ENCODE data around the gene ZNF611. TPM values are rescaled to one million over a fixed set of nuclear protein-coding genes. Genes with fewer than 3 reads are reported as not detected.
"Not testable (repeated sequence)": the region's sequence is repeated elsewhere in the genome, so short reads cannot be mapped to it uniquely, and the experiment has no call there.

ZNF611 gene
- total and polyA plus RNA-seq, 9 donors, result 4.9 to 10.5 (median 7.1) TPM

DNA sequence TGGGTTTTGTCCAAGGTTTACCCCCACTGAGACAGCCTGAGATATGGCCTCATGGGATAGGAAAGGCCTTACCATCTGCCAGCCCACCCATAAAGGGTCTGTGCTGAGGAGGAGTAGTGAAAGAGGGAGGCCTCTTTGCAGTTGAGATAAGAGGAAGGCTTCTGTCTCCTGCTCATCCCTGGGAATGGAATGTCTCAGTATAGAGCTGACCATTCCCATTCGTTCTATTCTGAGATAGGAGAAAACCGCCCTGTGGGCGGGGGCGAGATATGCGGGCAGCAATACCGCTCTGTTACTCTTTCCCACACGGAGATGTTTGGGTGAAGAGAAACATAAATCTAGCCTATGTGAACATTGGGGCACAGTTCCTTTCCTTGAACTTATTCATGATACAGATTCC lies 6.5 kb upstream of the ZNF611 start:
- H3K4me3 ChIP-seq (ENCODE audit: low read length); H3K36me3 ChIP-seq (ENCODE audit: control insufficient read depth, insufficient read depth, low read length); H3K27ac ChIP-seq (ENCODE audit: low read length); H3K27me3 ChIP-seq (ENCODE audit: control insufficient read depth, insufficient read depth, low read length); DNase-seq; H3K4me1 ChIP-seq (ENCODE audit: control insufficient read depth, insufficient read depth, low read length); H3K9me3 ChIP-seq (replicated peaks; ENCODE audit: control insufficient read depth, low read depth, low read length): not testable (repeated sequence)
- WGBS (ENCODE audit: insufficient coverage), result no CpG with 5 or more reads among the region's 7 CpGs

DNA sequence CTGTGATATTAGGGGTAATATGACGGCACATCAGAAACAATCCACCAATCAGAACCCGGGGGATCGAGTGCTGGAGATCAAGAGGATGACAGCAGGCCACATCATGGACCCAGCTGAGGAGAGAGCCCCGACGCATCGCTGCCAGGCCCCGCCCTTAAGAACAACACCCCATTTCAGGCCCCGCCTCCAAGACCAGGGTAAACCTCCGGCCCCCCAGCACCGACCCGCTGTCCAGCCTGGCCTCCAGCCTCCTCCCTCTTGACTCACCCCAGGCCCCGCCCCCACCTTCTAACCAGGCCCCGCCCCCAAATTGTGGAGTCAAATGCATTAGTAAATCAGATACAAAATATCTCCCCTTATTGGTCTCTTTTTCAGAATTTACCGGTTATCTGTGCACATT lies 4.7 kb upstream of the ZNF611 start:
- H3K36me3 ChIP-seq (ENCODE audit: control insufficient read depth, insufficient read depth, low read length), result no peaks in the 10 kb centered on the region
- H3K27ac ChIP-seq (ENCODE audit: low read length), result no peak overlapping the region
- peaks cover 8% of the 10 kb centered on the region for H3K4me1 ChIP-seq (ENCODE audit: control insufficient read depth, insufficient read depth, low read length)
- no peak for DNase-seq
- WGBS (ENCODE audit: insufficient coverage), result 100% methylated on average over 1 of the region's 14 CpGs
- H3K27me3 ChIP-seq (ENCODE audit: control insufficient read depth, insufficient read depth, low read length), result no peaks in the 10 kb centered on the region
- no peaks in the 10 kb centered on the region for H3K9me3 ChIP-seq (replicated peaks; ENCODE audit: control insufficient read depth, low read depth, low read length)
- H3K4me3 ChIP-seq (ENCODE audit: low read length), result no peak overlapping the region

DNA sequence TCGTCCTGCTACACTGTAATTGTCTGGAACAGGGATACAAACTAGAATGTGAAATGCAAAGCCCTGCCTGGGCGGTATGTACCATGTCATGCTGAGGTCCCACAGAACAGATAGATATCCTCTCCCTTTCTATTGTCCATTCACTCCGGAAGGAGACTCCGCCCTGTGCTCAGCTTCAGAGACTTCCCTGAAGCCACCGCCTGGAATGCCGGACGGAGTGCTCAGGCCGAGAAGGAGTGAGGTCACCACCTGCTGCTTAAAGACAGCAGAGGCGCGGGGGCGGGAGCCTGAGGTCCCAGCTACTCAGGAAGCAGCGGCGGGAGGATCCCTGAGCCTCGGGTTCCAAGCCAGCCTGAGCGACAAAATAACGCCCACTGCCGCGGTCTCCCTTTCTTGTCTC lies 890 bp upstream of the ZNF611 start:
- Histone ChIP-seq H3K27me3 (ENCODE audit: control insufficient read depth, insufficient read depth, low read length) (no peaks in the 10 kb centered on the region), H3K4me3 (ENCODE audit: low read length) (no peak overlapping the region), H3K36me3 (ENCODE audit: control insufficient read depth, insufficient read depth, low read length) (peaks cover 2% of the 10 kb centered on the region), H3K9me3 (replicated peaks; ENCODE audit: control insufficient read depth, low read depth, low read length) (no peaks in the 10 kb centered on the region), H3K4me1 (ENCODE audit: control insufficient read depth, insufficient read depth, low read length) (peaks cover 11% of the 10 kb centered on the region), H3K27ac (ENCODE audit: low read length) (peak overlapping the region; percentile 93)
- WGBS (ENCODE audit: insufficient coverage), result 28% methylated on average over 5 of the region's 18 CpGs
- peak; percentile 78 for DNase-seq

DNA sequence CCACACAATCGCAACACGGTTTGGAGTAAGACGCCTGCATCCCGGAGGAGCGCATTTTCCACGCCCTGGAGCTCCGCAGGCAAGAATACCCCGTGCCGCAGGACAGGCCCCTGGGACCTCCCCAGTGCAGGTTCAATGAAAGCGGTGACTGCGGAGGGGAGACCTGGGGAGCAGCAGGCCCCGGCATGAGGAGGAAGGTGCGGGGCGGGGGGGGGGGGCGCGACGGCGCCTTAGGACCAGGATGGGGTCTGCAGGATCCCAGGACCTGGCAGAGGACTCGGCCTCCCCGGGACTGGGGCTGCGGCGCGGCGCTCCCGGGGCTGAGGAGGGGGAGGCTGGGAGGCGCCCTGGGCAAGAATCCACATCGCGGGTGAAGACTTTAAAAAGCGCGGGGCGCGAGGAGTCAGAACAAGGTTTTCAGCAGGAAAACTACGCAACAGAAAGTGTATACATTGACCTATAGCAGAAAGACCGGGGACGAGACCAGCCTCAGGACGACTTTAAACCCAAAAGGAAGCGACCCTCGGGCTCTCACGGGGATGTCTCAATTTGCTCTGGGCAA lies 432 bp downstream of the ZNF611 start:
- H3K4me3 ChIP-seq (ENCODE audit: low read length), result peak overlapping the region; percentile 88

DNA sequence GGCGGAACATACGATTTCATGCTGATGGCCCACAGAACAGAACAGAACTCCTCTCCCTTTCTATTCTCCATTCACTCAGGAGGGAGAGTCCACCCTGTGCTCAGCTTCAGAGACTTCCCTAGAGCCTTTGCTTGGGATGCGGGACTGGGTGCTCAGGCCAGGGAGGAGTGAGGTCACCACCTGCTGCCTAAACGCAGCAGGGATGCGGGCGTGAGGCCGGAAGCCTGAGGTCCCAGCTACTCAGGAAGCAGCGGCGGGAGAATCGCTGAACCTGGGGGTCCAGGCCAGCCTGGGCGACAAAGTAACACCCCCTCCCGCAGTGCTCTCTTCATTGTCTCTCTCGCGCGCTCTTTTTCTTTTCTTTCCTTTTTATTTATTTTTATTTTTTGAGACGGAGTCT lies 8.8 kb downstream of the ZNF611 start:
- H3K9me3 ChIP-seq (replicated peaks; ENCODE audit: control insufficient read depth, low read depth, low read length); H3K4me1 ChIP-seq (ENCODE audit: control insufficient read depth, insufficient read depth, low read length); H3K27ac ChIP-seq (ENCODE audit: low read length); H3K27me3 ChIP-seq (ENCODE audit: control insufficient read depth, insufficient read depth, low read length); DNase-seq; H3K4me3 ChIP-seq (ENCODE audit: low read length): not testable (repeated sequence)
- peaks cover 34% of the 10 kb centered on the region for H3K36me3 ChIP-seq (ENCODE audit: control insufficient read depth, insufficient read depth, low read length)
- WGBS (ENCODE audit: insufficient coverage), result 91% methylated on average over 15 of the region's 16 CpGs

More for the DNA sequence above, 432 bp downstream of the ZNF611 start:
- DNase-seq, result peak; percentile 16
- no peaks in the 10 kb centered on the region for H3K27me3 ChIP-seq (ENCODE audit: control insufficient read depth, insufficient read depth, low read length)
- H3K36me3 ChIP-seq (ENCODE audit: control insufficient read depth, insufficient read depth, low read length), result peaks cover 2% of the 10 kb centered on the region
- peak overlapping the region; percentile 93 for H3K27ac ChIP-seq (ENCODE audit: low read length)
- no peaks in the 10 kb centered on the region for H3K9me3 ChIP-seq (replicated peaks; ENCODE audit: control insufficient read depth, low read depth, low read length)
- WGBS (ENCODE audit: insufficient coverage), result under 1% methylated on average over 34 of the region's 39 CpGs
- peaks cover 11% of the 10 kb centered on the region for H3K4me1 ChIP-seq (ENCODE audit: control insufficient read depth, insufficient read depth, low read length)

DNA sequence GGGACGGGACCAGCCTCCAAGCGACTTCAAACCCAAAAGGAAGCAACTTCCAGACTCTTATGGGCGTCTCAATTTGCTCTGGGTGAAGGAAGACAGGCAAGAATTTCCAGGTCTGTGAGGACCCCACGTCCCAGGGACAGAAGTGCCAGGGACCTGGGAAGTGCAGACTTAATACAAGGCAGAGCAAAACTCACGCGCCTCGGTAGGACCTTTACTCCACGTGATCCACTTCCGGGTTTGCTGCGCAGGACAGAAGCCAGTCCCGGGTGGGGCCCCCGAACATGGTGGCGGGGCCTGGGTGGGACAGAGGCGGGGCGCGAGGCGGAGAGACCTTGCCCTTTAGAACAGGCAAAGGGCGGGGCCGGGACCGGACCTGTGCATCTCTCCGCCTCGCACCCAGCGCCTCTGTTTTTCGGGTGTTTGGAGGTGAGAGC lies 9.3 kb downstream of the ZNF611 start:
- Histone ChIP-seq H3K36me3 (ENCODE audit: control insufficient read depth, insufficient read depth, low read length) (peaks cover 34% of the 10 kb centered on the region), H3K27ac (ENCODE audit: low read length) (no peak overlapping the region), H3K27me3 (ENCODE audit: control insufficient read depth, insufficient read depth, low read length) (no peaks in the 10 kb centered on the region), H3K9me3 (replicated peaks; ENCODE audit: control insufficient read depth, low read depth, low read length) (no peaks in the 10 kb centered on the region), H3K4me1 (ENCODE audit: control insufficient read depth, insufficient read depth, low read length) (no peaks in the 10 kb centered on the region), H3K4me3 (ENCODE audit: low read length) (no peak overlapping the region)
- no peak for DNase-seq
- 95% methylated on average over 22 of the region's 24 CpGs for WGBS (ENCODE audit: insufficient coverage)

DNA sequence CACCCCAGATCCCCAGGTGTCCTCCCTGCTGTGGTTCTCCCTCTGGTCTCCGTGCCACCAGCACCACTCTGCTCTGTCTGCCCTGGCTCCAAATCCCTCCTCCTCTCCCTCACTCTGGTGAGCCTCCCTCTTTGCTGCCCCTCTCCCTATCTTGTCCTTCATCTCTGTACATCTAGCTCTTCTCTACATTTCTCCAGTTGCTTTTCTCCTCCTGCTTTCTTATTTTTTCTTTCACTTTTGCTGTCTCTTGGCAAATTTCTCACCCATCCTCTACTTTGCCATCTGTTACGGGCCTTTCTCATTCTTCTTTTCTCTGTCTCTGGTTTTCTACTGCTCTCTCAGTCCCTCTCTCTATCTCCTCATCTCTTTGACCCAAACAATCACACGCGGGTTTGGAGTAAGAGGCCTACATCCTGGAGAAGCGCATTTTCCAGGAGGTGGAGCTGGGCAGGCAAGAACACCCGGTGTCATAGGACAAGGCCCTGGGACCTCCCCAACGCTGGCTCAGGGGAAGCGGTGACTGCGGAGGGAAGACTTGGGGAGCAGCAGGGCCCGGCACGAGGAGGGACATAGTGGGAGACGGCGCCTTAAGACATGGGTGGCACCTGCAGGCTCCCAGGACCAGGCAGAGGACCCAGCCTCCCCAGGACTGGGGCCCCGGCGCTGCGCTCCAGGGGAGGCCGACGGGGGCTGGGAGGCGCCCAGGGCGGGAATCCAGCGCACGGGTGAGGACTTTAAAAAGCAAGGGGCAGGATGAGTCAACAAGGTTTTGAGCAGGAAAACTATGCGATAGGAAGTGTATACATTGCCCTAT lies 9.9 kb downstream of the ZNF611 start:
- H3K36me3 ChIP-seq (ENCODE audit: control insufficient read depth, insufficient read depth, low read length), result peaks cover 35% of the 10 kb centered on the region
- H3K4me3 ChIP-seq (ENCODE audit: low read length), result no peak overlapping the region
- H3K4me1 ChIP-seq (ENCODE audit: control insufficient read depth, insufficient read depth, low read length), result no peaks in the 10 kb centered on the region
- no peaks in the 10 kb centered on the region for H3K27me3 ChIP-seq (ENCODE audit: control insufficient read depth, insufficient read depth, low read length)
- H3K9me3 ChIP-seq (replicated peaks; ENCODE audit: control insufficient read depth, low read depth, low read length), result no peaks in the 10 kb centered on the region
- H3K27ac ChIP-seq (ENCODE audit: low read length), result no peak overlapping the region
- 88% methylated on average over 22 of the region's 23 CpGs for WGBS (ENCODE audit: insufficient coverage)
- no peak for DNase-seq

DNA sequence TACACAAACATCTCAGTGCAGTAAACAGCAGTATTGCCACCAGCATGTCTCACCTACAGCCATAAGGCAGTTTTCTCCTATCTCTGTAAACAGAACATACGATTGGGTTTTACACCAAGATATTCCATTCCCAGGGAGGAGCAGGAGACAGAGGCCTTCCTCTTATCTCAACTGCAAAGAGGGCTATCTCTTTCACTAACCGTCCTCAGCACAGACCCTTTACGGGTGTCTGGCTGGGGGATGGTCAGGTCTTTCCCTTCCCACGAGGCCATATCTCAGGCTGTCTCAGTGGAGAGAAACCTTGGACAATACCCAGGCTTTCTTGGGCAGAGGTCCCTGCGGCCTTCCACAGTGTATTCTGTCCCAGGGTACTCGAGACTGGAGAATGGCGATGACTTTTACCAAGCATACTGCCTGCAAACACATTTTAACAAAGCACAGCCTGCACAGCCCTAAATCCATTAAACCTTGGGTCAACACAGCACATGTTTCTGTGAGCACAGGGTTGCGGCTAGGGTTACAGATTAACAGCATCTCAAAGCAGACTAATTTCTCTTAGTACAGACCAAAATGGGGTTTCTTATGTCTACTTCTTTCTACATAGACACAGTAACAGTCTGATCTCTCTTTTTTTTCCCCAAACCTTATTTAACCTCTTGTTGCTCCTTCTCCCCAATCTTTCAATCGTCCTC lies 10.8 kb downstream of the ZNF611 start:
- H3K27me3 ChIP-seq (ENCODE audit: control insufficient read depth, insufficient read depth, low read length); H3K4me3 ChIP-seq (ENCODE audit: low read length); H3K4me1 ChIP-seq (ENCODE audit: control insufficient read depth, insufficient read depth, low read length); H3K9me3 ChIP-seq (replicated peaks; ENCODE audit: control insufficient read depth, low read depth, low read length); DNase-seq; H3K27ac ChIP-seq (ENCODE audit: low read length): not testable (repeated sequence)
- 48% methylated on average over 6 of the region's 9 CpGs for WGBS (ENCODE audit: insufficient coverage)
- H3K36me3 ChIP-seq (ENCODE audit: control insufficient read depth, insufficient read depth, low read length), result peaks cover 35% of the 10 kb centered on the region

DNA sequence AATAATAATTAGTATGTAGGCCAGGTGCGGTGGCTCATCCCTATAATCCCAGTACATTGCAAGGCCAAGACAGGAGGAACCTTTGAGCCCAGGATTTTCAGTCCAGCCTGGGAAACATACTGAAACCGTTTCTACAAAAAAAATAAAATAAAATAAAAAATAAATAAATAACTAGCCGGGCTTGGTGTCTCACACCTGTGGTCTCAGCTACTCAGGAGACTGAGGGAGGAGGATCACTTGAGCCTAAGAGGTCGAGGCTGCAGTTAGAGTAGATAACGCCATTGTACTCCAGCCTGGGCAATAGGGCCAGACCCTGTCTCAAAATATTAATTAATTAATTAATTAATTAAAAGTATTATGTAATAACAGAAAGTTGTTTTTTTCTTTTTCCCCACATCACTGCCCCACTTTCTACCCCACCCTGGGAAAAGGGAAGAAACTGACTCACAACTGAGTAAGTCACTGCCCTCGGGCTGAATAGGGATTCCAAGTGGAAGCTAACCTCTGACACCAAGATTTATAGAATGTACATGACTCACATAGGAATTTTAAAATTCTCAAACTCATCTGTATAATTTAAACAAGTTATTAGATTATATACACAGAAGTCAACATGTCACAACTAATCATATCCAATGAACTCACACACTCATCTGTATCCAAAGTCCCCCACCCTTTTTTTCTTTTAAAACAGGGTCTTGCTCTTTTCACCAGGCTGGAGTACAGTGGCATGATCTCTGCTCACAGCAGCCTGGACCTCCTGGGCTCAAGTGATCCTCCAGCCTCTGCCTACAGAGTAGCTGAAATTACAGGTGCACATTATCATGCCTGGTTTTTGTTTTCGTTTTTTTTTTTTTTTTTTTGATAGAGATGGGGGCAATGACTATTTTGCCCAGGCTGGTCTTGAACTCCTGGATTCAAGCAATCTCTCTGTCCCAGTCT lies 12.5 kb downstream of the ZNF611 start:
- Histone ChIP-seq H3K27me3 (ENCODE audit: control insufficient read depth, insufficient read depth, low read length) (no peaks in the 10 kb centered on the region), H3K4me3 (ENCODE audit: low read length) (no peak overlapping the region), H3K9me3 (replicated peaks; ENCODE audit: control insufficient read depth, low read depth, low read length) (no peaks in the 10 kb centered on the region), H3K36me3 (ENCODE audit: control insufficient read depth, insufficient read depth, low read length) (peaks cover 25% of the 10 kb centered on the region), H3K4me1 (ENCODE audit: control insufficient read depth, insufficient read depth, low read length) (no peaks in the 10 kb centered on the region), H3K27ac (ENCODE audit: low read length) (no peak overlapping the region)
- no CpG with 5 or more reads among the region's 7 CpGs for WGBS (ENCODE audit: insufficient coverage)
- DNase-seq, result no peak
